Memory B cell (primary cell): ENCODE measurements around the gene FAM81A.
"Not testable (repeated sequence)": the region's sequence is repeated elsewhere in the genome, so short reads cannot be mapped to it uniquely, and the experiment has no call there.

Experiments
- ATAC-seq: fragments of 150-1000 bp; cut with Tn5 transposase; 2 replicates; pipeline ENCODE4 v1.10.0; 2021; ENCODE audit warnings: low read depth, mild to moderate bottlenecking, moderate library complexity
- DNase-seq, 2 donors: peaks; one replicate each; pipeline ENCODE4 v3.0.0; 2022; ENCODE audit warnings: low spot score in 2 of 2
- H3K27ac Mint-ChIP-seq: one replicate; pipeline ENCODE4 v1.8.0; 2022; ENCODE audit warnings: mild to moderate bottlenecking, moderate library complexity, mixed read lengths
- H3K27me3 Mint-ChIP-seq: one replicate; pipeline ENCODE4 v1.8.0; 2022; ENCODE audit warnings: mixed read lengths
- H3K36me3 Mint-ChIP-seq: one replicate; pipeline ENCODE4 v1.8.0; 2022; ENCODE audit warnings: mild to moderate bottlenecking, mixed read lengths
- H3K4me1 Mint-ChIP-seq: one replicate; pipeline ENCODE4 v1.8.0; 2022; ENCODE audit warnings: mixed read lengths
- H3K4me3 Mint-ChIP-seq: one replicate; pipeline ENCODE4 v1.8.0; 2022; ENCODE audit warnings: mild to moderate bottlenecking, moderate library complexity, mixed read lengths
- H3K9me3 Mint-ChIP-seq: one replicate; pipeline ENCODE4 v1.8.0; 2022; ENCODE audit warnings: mixed read lengths

The FAM81A gene

DNA sequence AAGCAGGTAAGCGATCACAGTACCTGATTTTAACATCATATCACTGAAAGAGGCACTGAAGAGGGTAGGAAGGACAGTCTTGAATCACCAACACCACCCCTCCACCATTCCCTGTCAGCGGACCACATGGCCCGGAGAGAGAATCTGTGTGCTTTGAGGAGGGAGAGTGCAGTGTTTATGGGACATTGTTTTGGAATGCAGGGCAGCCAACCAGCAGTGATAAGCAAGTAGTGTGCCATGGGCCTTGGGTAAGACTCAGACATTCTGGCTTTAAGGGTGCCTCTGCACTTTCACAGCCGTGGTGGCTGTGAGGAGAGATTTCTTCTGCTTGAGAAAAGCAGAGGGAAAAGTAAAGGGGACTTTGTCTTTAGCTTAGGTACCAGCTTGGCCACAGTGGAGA, 46.4 kb downstream of the FAM81A start:
- DNase-seq (no peak), ATAC-seq (no peak)
- peaks cover 5% of the 10 kb centered on the region for H3K4me1 Mint-ChIP-seq
- H3K9me3 Mint-ChIP-seq = peaks cover under 1% of the 10 kb centered on the region
- peaks cover 2% of the 10 kb centered on the region for H3K36me3 Mint-ChIP-seq
- H3K27me3 Mint-ChIP-seq = peaks cover 2% of the 10 kb centered on the region
- H3K4me3 Mint-ChIP-seq = no peak overlapping the region
- no peak overlapping the region for H3K27ac Mint-ChIP-seq

DNA sequence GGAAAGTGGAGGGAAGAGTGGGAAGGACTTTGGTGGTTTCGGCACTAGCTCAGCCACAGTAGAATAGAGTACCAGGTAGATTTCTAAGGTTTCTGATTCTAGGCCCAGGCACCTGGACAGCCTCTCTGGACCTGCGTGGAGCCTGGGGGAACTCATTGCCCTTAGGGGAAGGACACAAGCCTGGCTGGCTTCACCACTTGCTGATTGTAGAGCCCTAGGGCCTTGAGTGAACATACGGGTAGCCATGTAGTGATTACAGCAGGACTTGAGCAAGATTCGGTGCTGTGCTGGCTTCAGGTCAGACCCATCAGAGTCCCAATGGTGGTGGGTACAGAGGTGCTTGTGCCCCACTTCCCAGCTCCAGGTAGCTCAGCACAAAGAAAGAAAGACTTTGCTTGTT, 47.0 kb downstream of the FAM81A start:
- DNase-seq (no peak), ATAC-seq (no peak)
- no peaks in the 10 kb centered on the region for H3K27me3 Mint-ChIP-seq
- no peak overlapping the region for H3K27ac Mint-ChIP-seq
- peaks cover 2% of the 10 kb centered on the region for H3K36me3 Mint-ChIP-seq
- peaks cover 5% of the 10 kb centered on the region for H3K4me1 Mint-ChIP-seq
- no peak overlapping the region for H3K4me3 Mint-ChIP-seq
- H3K9me3 Mint-ChIP-seq = peaks cover 2% of the 10 kb centered on the region

DNA sequence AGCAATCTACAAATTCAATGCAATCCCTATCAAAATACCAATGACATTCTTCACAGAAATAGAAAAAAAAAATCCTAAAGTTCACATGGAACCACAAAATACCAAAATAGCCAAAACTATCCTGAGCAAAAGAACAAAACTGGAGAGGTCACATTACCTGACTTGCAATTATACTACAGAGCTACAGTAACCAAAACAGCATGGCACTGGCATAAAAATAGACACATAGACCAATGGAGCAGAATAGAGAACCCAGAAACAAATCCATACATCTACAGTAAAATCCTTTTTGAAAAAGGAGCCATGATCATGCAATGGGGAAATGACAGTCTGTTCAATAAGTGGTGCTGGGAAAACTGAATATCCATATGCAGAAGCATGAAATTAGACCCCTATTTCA, 51.5 kb downstream of the FAM81A start:
- H3K36me3 Mint-ChIP-seq, H3K4me3 Mint-ChIP-seq, H3K4me1 Mint-ChIP-seq, H3K27ac Mint-ChIP-seq, H3K9me3 Mint-ChIP-seq, DNase-seq, ATAC-seq, H3K27me3 Mint-ChIP-seq: not testable (repeated sequence)

DNA sequence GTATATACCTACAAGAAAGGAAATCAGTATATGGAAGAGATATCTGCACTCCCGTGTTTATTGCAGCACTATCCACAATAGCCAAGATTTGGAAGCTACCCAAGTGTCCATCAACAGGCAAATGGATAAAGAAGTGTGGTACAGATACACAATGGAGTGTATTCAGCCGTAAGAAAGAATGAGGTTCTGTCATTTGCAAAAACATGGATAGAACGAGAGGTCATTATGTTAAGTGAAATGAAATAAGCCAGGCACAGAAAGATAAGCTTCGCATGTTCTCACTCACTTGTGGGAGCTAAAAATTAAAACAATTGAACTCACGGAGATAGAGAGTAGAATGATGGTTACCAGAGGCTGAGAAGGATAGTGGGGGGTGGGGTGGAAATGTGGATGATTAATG, 53.1 kb downstream of the FAM81A start:
- ATAC-seq (no peak), DNase-seq (no peak)
- no peaks in the 10 kb centered on the region for H3K27me3 Mint-ChIP-seq
- peaks cover 4% of the 10 kb centered on the region for H3K4me1 Mint-ChIP-seq
- H3K4me3 Mint-ChIP-seq = no peak overlapping the region
- no peaks in the 10 kb centered on the region for H3K36me3 Mint-ChIP-seq
- peaks cover 2% of the 10 kb centered on the region for H3K9me3 Mint-ChIP-seq
- H3K27ac Mint-ChIP-seq = no peak overlapping the region

DNA sequence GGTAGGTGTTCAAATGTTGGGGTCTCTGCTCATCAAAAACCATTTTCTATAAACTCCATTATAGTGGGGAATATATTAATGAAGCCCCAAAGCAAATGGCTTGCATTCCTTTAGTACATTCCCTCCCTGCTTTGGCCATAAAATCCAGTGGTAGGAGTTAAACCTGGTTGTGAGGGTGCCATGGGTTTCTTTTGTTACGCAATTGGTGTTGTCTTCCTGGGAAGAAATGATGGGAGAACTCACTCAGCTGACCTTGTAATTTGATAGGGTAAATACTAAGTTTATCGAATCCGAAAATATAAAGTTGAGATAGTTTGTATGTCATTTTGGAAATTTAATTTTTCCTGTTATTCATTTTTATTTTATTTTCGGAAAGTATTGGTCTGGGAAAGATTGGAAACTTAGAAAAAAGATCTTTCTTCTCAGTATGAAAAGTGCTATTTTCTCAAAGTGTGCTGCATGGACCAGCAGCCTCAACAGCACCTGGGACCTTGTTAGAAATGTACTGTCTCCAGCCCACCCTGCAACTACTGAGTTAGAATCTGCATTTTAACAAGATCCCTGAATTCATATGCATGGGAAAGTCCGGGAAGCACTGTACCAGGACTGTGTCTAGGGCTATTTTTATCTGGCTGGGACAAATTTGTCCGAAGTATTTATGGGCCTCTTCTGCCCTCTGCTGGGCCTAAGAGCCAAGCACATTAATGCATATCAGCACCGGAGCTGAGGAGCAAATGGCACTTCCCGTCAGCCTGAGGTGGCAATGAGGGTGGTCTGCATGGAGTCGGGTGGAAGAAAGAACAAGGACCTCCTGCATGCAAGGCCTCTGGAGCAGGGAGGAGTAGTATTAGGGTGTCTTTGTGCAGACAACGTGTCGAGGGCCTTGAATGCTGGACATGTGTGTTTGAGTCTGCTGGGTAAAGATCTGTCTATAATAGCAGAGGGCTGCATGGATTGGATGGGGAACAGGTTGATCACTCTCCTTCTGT, 54.7 kb downstream of the FAM81A start:
- DNase-seq (peak; percentile 52 to 53), ATAC-seq (peak; percentile 85)
- Mint-ChIP-seq H3K36me3 (no peaks in the 10 kb centered on the region), H3K27me3 (no peaks in the 10 kb centered on the region), H3K9me3 (peaks cover 2% of the 10 kb centered on the region), H3K4me1 (peaks cover 4% of the 10 kb centered on the region), H3K27ac (no peak overlapping the region), H3K4me3 (no peak overlapping the region)

DNA sequence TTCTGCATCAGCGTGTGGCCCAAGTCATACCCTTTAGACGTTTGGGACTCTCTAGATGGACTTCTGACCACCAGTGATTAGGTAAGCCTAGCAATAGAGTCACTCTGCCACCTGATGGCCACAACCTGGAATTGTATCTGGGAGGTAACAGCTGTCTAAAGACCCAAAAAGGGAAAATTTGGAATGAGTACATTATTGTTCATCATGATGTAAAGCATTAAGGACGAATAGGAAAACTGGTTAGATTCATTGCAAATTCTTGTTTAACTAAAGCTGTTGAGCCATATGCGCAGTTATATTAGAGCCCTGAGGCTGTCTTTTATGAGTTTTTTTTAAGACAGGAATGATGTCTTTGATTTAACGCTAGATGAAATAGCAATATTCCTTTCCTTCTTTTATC, 63.6 kb downstream of the FAM81A start:
- H3K36me3 Mint-ChIP-seq = no peaks in the 10 kb centered on the region
- DNase-seq (peak in 1 of 2 donors; percentile 21), ATAC-seq (peak; percentile 32)
- no peaks in the 10 kb centered on the region for H3K9me3 Mint-ChIP-seq
- H3K4me1 Mint-ChIP-seq = no peaks in the 10 kb centered on the region
- no peak overlapping the region for H3K4me3 Mint-ChIP-seq
- H3K27me3 Mint-ChIP-seq = no peaks in the 10 kb centered on the region
- no peak overlapping the region for H3K27ac Mint-ChIP-seq

DNA sequence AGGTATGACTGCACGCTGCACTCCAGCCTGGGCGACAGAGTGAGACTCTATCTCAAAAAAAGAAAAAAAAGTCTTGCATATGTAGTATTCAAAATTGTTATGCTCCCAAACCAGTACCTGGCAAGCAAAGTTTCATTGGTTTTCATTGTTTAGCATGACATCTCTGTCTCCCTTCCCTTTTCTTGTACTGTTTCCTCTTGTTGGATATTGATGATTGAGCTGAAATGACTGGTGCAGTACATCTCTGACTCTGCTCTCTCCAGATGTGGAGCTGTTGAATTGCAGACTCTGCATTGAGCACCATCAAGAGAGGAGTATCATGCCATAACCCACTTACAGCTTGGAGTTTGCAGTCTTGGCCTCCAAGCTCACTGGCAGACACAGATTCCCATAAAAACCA, 77.2 kb downstream of the FAM81A start:
- ATAC-seq = no peak
- Mint-ChIP-seq H3K4me3 (no peak overlapping the region), H3K9me3 (peaks cover 1% of the 10 kb centered on the region), H3K36me3 (peaks cover 1% of the 10 kb centered on the region), H3K27me3 (no peaks in the 10 kb centered on the region), H3K27ac (peak overlapping the region; percentile 99), H3K4me1 (peaks cover 30% of the 10 kb centered on the region)
- DNase-seq = no peak

DNA sequence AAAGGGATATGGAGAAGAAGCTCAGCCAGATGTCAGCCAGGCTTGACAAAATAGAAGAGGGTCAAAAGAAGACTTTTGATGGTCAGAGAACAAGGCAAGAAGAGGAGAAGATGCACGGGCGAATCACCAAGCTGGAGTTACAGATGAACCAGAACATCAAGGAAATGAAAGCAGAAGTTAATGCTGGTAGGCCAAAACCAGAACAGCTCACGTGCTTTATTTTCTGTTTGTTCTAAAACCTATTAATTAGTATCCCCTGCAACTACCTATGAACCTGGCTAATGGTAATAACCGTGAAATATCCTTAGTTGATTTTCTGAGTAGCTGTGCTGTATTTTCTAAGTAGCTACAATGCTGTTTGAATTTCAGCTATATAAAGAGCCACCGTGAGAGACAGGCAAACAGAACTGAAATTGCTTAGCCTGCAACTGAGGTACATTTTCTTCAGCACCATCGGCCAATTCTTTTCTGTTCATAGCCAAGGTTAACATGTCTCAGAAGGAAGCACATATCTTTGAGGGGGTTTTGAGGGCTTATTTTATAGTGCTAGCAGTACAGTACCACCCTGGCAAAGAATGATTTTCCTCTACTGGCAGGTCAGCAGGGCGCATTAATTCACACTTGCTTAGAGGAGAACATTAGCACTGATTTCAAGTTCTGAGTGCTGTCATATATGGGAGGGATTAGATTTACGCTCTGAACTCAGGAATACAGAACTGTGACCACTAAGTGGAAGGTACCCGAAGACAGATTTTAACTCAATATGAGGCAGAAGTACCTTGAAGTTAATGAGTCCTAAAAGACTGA, 78.9 kb downstream of the FAM81A start:
- H3K4me3 Mint-ChIP-seq = peak overlapping the region; percentile 64

DNA sequence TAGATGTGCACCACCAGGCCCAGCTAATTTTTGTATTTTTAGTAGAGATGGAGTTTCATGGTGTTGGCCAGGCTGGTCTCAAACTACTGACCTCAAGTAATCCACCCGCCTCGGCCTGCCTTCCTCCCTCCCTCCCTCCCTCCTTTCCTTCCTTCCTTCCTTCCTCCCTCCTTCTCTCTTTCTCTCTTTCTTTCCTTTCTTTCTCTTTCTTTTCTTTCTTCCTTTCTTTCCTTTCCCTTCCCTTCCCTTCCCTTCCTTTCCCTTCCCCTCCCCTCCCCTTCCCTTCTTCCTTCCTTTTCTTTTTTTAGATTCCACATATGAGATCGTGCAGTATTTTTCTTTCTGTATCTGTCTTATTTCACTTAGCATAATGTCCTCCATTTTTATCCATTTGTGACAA, 81.3 kb downstream of the FAM81A start:
- H3K27me3 Mint-ChIP-seq = no peaks in the 10 kb centered on the region
- no peak overlapping the region for H3K4me3 Mint-ChIP-seq
- H3K4me1 Mint-ChIP-seq = peaks cover 44% of the 10 kb centered on the region
- peak overlapping the region; percentile 84 for H3K27ac Mint-ChIP-seq
- peaks cover 1% of the 10 kb centered on the region for H3K36me3 Mint-ChIP-seq
- peaks cover 1% of the 10 kb centered on the region for H3K9me3 Mint-ChIP-seq
- DNase-seq (no peak), ATAC-seq (no peak)

More for the DNA sequence above, 78.9 kb downstream of the FAM81A start:
- DNase-seq (peak in 1 of 2 donors; percentile 37), ATAC-seq (peak; percentile 86)
- H3K36me3 Mint-ChIP-seq = peaks cover 1% of the 10 kb centered on the region
- peak overlapping the region; percentile 99 for H3K27ac Mint-ChIP-seq
- peaks cover 35% of the 10 kb centered on the region for H3K4me1 Mint-ChIP-seq
- H3K27me3 Mint-ChIP-seq = no peaks in the 10 kb centered on the region
- peaks cover 1% of the 10 kb centered on the region for H3K9me3 Mint-ChIP-seq

DNA sequence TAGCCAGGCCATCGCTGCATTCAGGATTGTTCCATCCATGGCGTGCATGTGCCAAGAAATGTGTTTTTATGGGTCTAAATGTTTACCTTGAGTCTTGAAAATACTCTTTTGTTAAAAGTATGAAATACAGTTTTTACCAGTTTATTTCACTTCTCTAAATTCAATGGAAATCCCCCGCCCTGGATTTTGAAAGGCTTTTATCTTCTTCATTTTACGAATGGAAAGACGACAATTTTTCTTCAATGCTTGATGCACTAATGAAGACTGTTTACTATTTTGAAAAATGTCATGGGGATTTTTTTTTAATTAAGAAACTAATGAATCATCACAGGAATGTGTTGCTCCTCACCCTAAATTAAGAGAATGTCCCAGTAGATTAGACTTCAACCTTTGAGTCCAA, 83.5 kb downstream of the FAM81A start:
- H3K36me3 Mint-ChIP-seq = peaks cover 1% of the 10 kb centered on the region
- no peak overlapping the region for H3K4me3 Mint-ChIP-seq
- peaks cover 1% of the 10 kb centered on the region for H3K9me3 Mint-ChIP-seq
- peak overlapping the region; percentile 82 for H3K27ac Mint-ChIP-seq
- DNase-seq (peak in 1 of 2 donors; percentile 29), ATAC-seq (peak; percentile 46)
- H3K4me1 Mint-ChIP-seq = peaks cover 40% of the 10 kb centered on the region
- H3K27me3 Mint-ChIP-seq = no peaks in the 10 kb centered on the region

DNA sequence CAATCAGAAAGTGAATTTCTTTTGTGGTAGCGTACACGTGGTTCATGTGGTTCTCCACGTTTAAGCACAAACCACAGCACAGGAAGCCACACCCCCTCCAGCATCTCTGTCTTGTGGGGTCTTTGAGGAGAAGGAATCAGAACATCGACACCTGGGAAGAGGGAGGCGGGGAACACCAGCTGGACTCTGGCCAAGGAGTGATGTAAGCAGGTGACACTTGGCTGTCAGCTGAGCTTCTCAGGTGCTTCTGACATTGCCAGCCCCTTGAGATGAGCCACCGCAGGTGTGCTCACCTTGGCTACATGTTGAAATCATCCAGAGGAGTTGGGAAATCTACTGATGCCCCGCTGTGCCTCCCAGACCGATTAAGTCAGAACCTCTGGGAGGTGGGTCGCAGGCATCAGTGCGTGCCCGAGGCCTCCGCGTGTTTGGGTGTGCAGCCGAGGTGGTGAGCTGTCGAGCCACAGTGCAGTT, 85.0 kb downstream of the FAM81A start:
- Mint-ChIP-seq H3K27me3 (no peaks in the 10 kb centered on the region), H3K9me3 (peaks cover 1% of the 10 kb centered on the region), H3K27ac (peak overlapping the region; percentile 70), H3K4me3 (peak overlapping the region; percentile 64), H3K4me1 (peaks cover 28% of the 10 kb centered on the region), H3K36me3 (peaks cover 1% of the 10 kb centered on the region)
- DNase-seq (peak in 1 of 2 donors; percentile 38), ATAC-seq (peak; percentile 60)

DNA sequence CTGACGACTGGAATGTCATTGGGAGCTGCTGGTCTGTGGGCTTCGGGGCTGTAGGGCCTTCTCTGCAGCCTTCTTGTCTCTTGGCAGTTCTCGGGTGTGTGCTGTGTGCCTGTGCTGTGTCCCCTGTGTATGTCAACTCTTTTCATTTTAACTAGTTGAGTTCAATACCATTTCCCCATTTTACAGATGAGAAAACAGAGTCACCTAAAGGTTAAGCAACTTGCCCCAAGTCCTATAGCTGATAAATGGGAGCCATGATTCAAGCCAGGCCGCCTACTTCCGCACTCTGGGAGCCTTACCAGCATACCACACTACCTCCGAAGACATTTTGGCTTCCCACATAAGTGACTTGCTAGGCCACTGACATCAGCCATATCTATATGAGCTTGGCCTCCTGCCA, 85.7 kb downstream of the FAM81A start:
- peaks cover 28% of the 10 kb centered on the region for H3K4me1 Mint-ChIP-seq
- peak overlapping the region; percentile 4 for H3K4me3 Mint-ChIP-seq
- H3K9me3 Mint-ChIP-seq = peaks cover 1% of the 10 kb centered on the region
- no peak for DNase-seq
- H3K36me3 Mint-ChIP-seq = peaks cover 1% of the 10 kb centered on the region
- peak overlapping the region; percentile 89 for H3K27ac Mint-ChIP-seq
- H3K27me3 Mint-ChIP-seq = no peaks in the 10 kb centered on the region
- no peak for ATAC-seq

DNA sequence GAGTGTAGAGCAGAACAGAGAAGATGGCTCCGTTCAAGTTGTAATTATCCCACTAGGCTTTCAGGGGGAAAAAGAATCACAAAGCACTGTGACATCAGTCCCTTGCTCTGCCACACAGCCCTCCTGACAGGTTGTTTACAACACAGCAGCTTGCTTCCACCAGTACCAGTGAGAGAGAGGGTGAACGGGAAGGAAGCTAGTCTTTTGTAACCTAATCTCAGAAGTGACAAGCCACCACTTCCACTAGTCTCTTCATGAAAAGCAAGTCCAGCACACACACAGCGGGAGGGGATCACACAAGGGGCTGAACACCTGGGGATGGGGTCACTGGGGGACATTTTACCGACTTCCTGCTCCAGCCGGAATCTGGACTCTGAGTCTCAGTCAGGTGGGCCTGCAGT, 86.3 kb downstream of the FAM81A start:
- Mint-ChIP-seq H3K27ac (peak overlapping the region; percentile 89), H3K27me3 (no peaks in the 10 kb centered on the region), H3K4me3 (peak overlapping the region; percentile 33), H3K9me3 (peaks cover 1% of the 10 kb centered on the region), H3K36me3 (peaks cover 1% of the 10 kb centered on the region), H3K4me1 (peaks cover 26% of the 10 kb centered on the region)
- ATAC-seq (peak; percentile 39), DNase-seq (no peak)

DNA sequence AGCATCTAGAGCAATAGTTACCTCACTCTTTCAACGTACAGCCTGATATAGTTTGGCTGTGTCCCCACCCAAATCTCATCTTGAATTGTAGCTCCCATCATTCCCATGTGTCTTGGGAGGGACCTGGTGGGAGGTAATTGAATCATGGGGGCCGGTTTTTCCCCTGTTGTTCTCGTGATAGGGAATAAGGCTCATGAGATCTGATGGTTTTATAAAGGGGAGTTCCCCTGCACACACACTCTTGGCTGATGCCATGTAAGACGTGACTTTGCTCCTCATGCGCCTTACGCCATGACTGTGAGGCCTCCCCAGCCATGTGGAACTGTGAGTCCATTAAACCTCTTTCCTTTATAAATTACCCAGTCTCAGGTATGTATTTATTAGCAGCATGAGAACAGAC, 88.5 kb downstream of the FAM81A start:
- peaks cover 19% of the 10 kb centered on the region for H3K4me1 Mint-ChIP-seq
- H3K36me3 Mint-ChIP-seq, DNase-seq, ATAC-seq, H3K27ac Mint-ChIP-seq, H3K27me3 Mint-ChIP-seq, H3K9me3 Mint-ChIP-seq, H3K4me3 Mint-ChIP-seq: not testable (repeated sequence)
